Heart left ventricle (tissue), 13 donors: ENCODE results near the gene MMADHC.

Source experiments
- CTCF ChIP-seq, 12 donors: fragments of 200-600 bp; sonication (generic) in 4 of 12; IDR thresholded peaks; one replicate each; pipeline versions ENCODE4 v1.5.0 to v1.8.0; 2018 to 2022; ENCODE audit warnings: antibody characterized with exemption in 12 of 12, mild to moderate bottlenecking in 5 of 12
- POLR2A ChIP-seq, 2 donors: fragments of 450-650 bp; IDR thresholded peaks; one replicate each; pipeline ENCODE4 v1.6.1; 2017; ENCODE audit warnings: antibody characterized with exemption in 2 of 2, mild to moderate bottlenecking in 2 of 2, moderate library complexity in 2 of 2
- donor health status: ischemic (EF 13 %, LVEDD 7.1; RV severe dilation, severe dysfunction).
- donor health status: DM: no; HTN: yes; CAD: no.
- donor health status: DM: no; HTN: no; CAD: no.
- donor health status: ischemic (EF 25% LVEDD 6.9; RV normal size, moderate dysfunction).
- donor health status: ischemic (EF 25% LVEDD 5.7; RV mildly dilated, moderate dysfunction).
- donor health status: ischemic (EF 35%, LVEDD 5.7; RV mildly dilated, moderate dysfunction).
- donor health status: nonischemic (EF 11% LVEDD 7.7; RV severe dilation, severe dysfunction).
- donor health status: DM: yes; HTN: yes; CAD: no.
- donor health status: PGD.
- donor health status: ischemic (EF 29% LVEDD 5.4; RV normal size, mild dysfunction).
- donor health status: nonischemic (EF 23%, LVEDD 6.1; RV moderate dilation, normal function).

GRCh38 chr2:149634103-149634502 lies 46.5 kb upstream of the MMADHC start:
- TF ChIP-seq CTCF (IDR thresholded peaks at IDR 0.05): no peak
- no peak for TF ChIP-seq POLR2A (IDR thresholded peaks at IDR 0.05)
